ENCODE measurements around the gene RAB36.

RAB36 gene

GRCh38 chr22:23120415-23120899, 24.8 kb upstream of the RAB36 start:
- TF ChIP-seq CTCF (IDR thresholded peaks at IDR 0.05), result no peak

GRCh38 chr22:23121000-23121421, 24.3 kb upstream of the RAB36 start:
- no peak for TF ChIP-seq CTCF (IDR thresholded peaks at IDR 0.05)

- no peak for TF ChIP-seq CTCF (IDR thresholded peaks at IDR 0.05)
These were observed 23.9 kb upstream of the RAB36 start for GRCh38 chr22:23121424-23121823.

- no peak for TF ChIP-seq CTCF (IDR thresholded peaks at IDR 0.05)
These were observed 22.9 kb upstream of the RAB36 start for GRCh38 chr22:23122216-23122957.

GRCh38 chr22:23122992-23123803, 22.1 kb upstream of the RAB36 start:
- TF ChIP-seq CTCF (IDR thresholded peaks at IDR 0.05), result no peak

- TF ChIP-seq CTCF (IDR thresholded peaks at IDR 0.05), result no peak
These were observed 21.4 kb upstream of the RAB36 start for GRCh38 chr22:23123804-23124254.

GRCh38 chr22:23124611-23125511, 20.4 kb upstream of the RAB36 start:
- no peak for TF ChIP-seq CTCF (IDR thresholded peaks at IDR 0.05)

Data from LNCAP (cell line).